ENCODE measurements around the gene PRICKLE1.

The PRICKLE1 gene

GRCh38 chr12:42410340-42410739 is 179.2 kb downstream of the PRICKLE1 start:
- Histone ChIP-seq H3K36me3 (ENCODE audit: low read depth) (peaks cover 9% of the 10 kb centered on the region), H3K4me3 (ENCODE audit: severe bottlenecking) (no peak overlapping the region), H3K9me3 (ENCODE audit: severe bottlenecking) (no peaks in the 10 kb centered on the region), H3K27ac (ENCODE audit: poor library complexity, severe bottlenecking) (no peak overlapping the region), H3K4me1 (ENCODE audit: insufficient read depth, poor library complexity, severe bottlenecking) (no peaks in the 10 kb centered on the region), H3K27me3 (ENCODE audit: insufficient read depth, poor library complexity, severe bottlenecking) (no peaks in the 10 kb centered on the region)
- no peak for DNase-seq (ENCODE audit: low spot score)
- no peak for TF ChIP-seq CTCF (IDR thresholded peaks at IDR 0.05; ENCODE audit: poor library complexity, severe bottlenecking)
- 0 out of 3 replicates have a peak, but pooled peaks have one; percentile 35 for ATAC-seq (ENCODE audit: low read depth)

- H3K4me3 ChIP-seq (ENCODE audit: severe bottlenecking) = no peak overlapping the region
- TF ChIP-seq CTCF (IDR thresholded peaks at IDR 0.05; ENCODE audit: poor library complexity, severe bottlenecking) = no peak
- DNase-seq (ENCODE audit: low spot score) = no peak
- no peaks in the 10 kb centered on the region for H3K27me3 ChIP-seq (ENCODE audit: insufficient read depth, poor library complexity, severe bottlenecking)
- H3K27ac ChIP-seq (ENCODE audit: poor library complexity, severe bottlenecking) = no peak overlapping the region
- H3K36me3 ChIP-seq (ENCODE audit: low read depth) = peaks cover 5% of the 10 kb centered on the region
- H3K9me3 ChIP-seq (ENCODE audit: severe bottlenecking) = no peaks in the 10 kb centered on the region
- H3K4me1 ChIP-seq (ENCODE audit: insufficient read depth, poor library complexity, severe bottlenecking) = no peaks in the 10 kb centered on the region
- no peak for ATAC-seq (ENCODE audit: low read depth)
Measured at GRCh38 chr12:42409471-42409870, 180.1 kb downstream of the PRICKLE1 start.

GRCh38 chr12:42407306-42407705 is 182.2 kb downstream of the PRICKLE1 start:
- H3K4me3 ChIP-seq (ENCODE audit: severe bottlenecking) = no peak overlapping the region
- no peak for TF ChIP-seq CTCF (IDR thresholded peaks at IDR 0.05; ENCODE audit: poor library complexity, severe bottlenecking)
- H3K4me1 ChIP-seq (ENCODE audit: insufficient read depth, poor library complexity, severe bottlenecking) = no peaks in the 10 kb centered on the region
- H3K27ac ChIP-seq (ENCODE audit: poor library complexity, severe bottlenecking) = no peak overlapping the region
- no peak for ATAC-seq (ENCODE audit: low read depth)
- no peaks in the 10 kb centered on the region for H3K9me3 ChIP-seq (ENCODE audit: severe bottlenecking)
- H3K36me3 ChIP-seq (ENCODE audit: low read depth) = peaks cover 12% of the 10 kb centered on the region
- no peaks in the 10 kb centered on the region for H3K27me3 ChIP-seq (ENCODE audit: insufficient read depth, poor library complexity, severe bottlenecking)
- DNase-seq (ENCODE audit: low spot score) = no peak
